IMR-90 (cell line): Measurements from ENCODE around the gene SYT3. TPM values are rescaled to one million over a fixed set of nuclear protein-coding genes. Genes with fewer than 3 reads are reported as not detected.

Experiments
- ATAC-seq: fragments of 200-7000 bp; cut with Tn5 transposase; 2 replicates; pipeline ENCODE4 v1.9.1; 2020; ENCODE audit warnings: low read depth, mild to moderate bottlenecking, moderate library complexity
- BruUV-seq: library from RNA; stranded (reverse); fragments of 400-500 nt; replicated peaks from 2 replicates; lab custom pipeline; 2021; lab: Mats Ljungman, UMichigan
- CTCF ChIA-PET: fragments of 300-600 bp; formaldehyde crosslinking; extraction: SDS; loops from one replicate; lab custom pipeline; 2021; ENCODE audit warnings: antibody characterized with exemption; lab: Yijun Ruan, JAX
- POLR2A ChIA-PET: fragments of 300-600 bp; sonication (Branson Sonifier 250); formaldehyde crosslinking; loops from one replicate; lab custom pipeline; 2022; ENCODE audit warnings: antibody characterized with exemption; ENCODE audit not compliant: unreplicated experiment; lab: Charles Lee
- DNase-seq: peaks from one replicate; pipeline ENCODE4 v3.0.0; 2013
- H2AFZ ChIP-seq: replicated peaks from 2 replicates; pipeline ENCODE3; 2013; ENCODE audit warnings: low read length, mild to moderate bottlenecking; ENCODE audit not compliant: poor library complexity
- H2AK5ac ChIP-seq: 2 replicates; pipeline ENCODE4 v1.6.1; 2013; ENCODE audit warnings: low read depth, low read length, inconsistent platforms
- H2AK9ac ChIP-seq: replicated peaks from 2 replicates; pipeline ENCODE3; 2013; ENCODE audit warnings: mild to moderate bottlenecking, low read depth, low read length, moderate library complexity; ENCODE audit not compliant: poor library complexity
- H2BK120ac ChIP-seq: 2 replicates; pipeline ENCODE4 v1.6.1; 2013; ENCODE audit warnings: low read depth, low read length, inconsistent platforms
- H2BK15ac ChIP-seq: 3 replicates; pipeline ENCODE4 v1.6.1; 2013; ENCODE audit warnings: low read depth, low read length, inconsistent platforms
- H2BK20ac ChIP-seq: 2 replicates; pipeline ENCODE4 v1.6.1; 2013; ENCODE audit warnings: low read depth, mild to moderate bottlenecking, inconsistent platforms, low read length, moderate library complexity
- H2BK5ac ChIP-seq: 2 replicates; pipeline ENCODE4 v1.6.1; 2013; ENCODE audit warnings: mild to moderate bottlenecking, low read depth, low read length, inconsistent platforms; ENCODE audit not compliant: poor library complexity, severe bottlenecking
- H3K14ac ChIP-seq: replicated peaks from 2 replicates; pipeline ENCODE4 v1.6.1; 2013; ENCODE audit warnings: low read depth, low read length, inconsistent platforms
- H3K18ac ChIP-seq: 2 replicates; pipeline ENCODE4 v1.6.1; 2013; ENCODE audit warnings: low read depth, low read length, control low read depth
- H3K23ac ChIP-seq: 2 replicates; pipeline ENCODE4 v1.6.1; 2013; ENCODE audit warnings: low read depth, low read length, inconsistent platforms
- H3K27ac ChIP-seq: 2 replicates; pipeline ENCODE4 v1.5.1; 2013; ENCODE audit warnings: mild to moderate bottlenecking, control low read depth, low read length; ENCODE audit not compliant: insufficient read depth
- H3K27me3 ChIP-seq: 2 replicates; pipeline ENCODE4 v1.6.1; 2013; ENCODE audit warnings: low read length; ENCODE audit not compliant: control insufficient read depth, insufficient read depth
- H3K36me3 ChIP-seq: 2 replicates; pipeline ENCODE4 v1.6.1; 2013; ENCODE audit warnings: low read length, mixed read lengths; ENCODE audit not compliant: control insufficient read depth, insufficient read depth
- H3K4ac ChIP-seq: 2 replicates; pipeline ENCODE4 v1.6.1; 2013; ENCODE audit warnings: low read depth, low read length, inconsistent platforms
- H3K4me1 ChIP-seq: 2 replicates; pipeline ENCODE4 v1.6.1; 2013; ENCODE audit warnings: low read length, mixed read lengths; ENCODE audit not compliant: control insufficient read depth, insufficient read depth
- H3K4me2 ChIP-seq: 2 replicates; pipeline ENCODE4 v1.6.1; 2013; ENCODE audit warnings: low read depth, mild to moderate bottlenecking, control low read depth, low read length, moderate library complexity
- H3K4me3 ChIP-seq: 2 replicates; pipeline ENCODE4 v1.5.1; 2013; ENCODE audit warnings: low read depth, mild to moderate bottlenecking, control low read depth, low read length, moderate library complexity; ENCODE audit not compliant: insufficient read depth
- H3K56ac ChIP-seq: 2 replicates; pipeline ENCODE4 v1.6.1; 2013; ENCODE audit warnings: low read length, inconsistent platforms; ENCODE audit not compliant: insufficient read depth; ENCODE audit errors: extremely low read depth
- H3K79me1 ChIP-seq, 2 experiments: 2 replicates each; pipeline ENCODE4 v1.6.1; 2013; ENCODE audit warnings: low read length in 2 of 2, inconsistent platforms in 1 of 2, low read depth in 1 of 2
- H3K9ac ChIP-seq: 2 replicates; pipeline ENCODE4 v1.6.1; 2013; ENCODE audit warnings: low read depth, low read length, control low read depth
- H3K9me1 ChIP-seq: 2 replicates; pipeline ENCODE4 v1.6.1; 2013; ENCODE audit warnings: low read length, inconsistent platforms; ENCODE audit not compliant: insufficient read depth
- H3K9me3 ChIP-seq: 2 replicates; pipeline ENCODE4 v1.6.1; 2013; ENCODE audit warnings: low read length; ENCODE audit not compliant: control insufficient read depth, insufficient read depth
- H4K20me1 ChIP-seq: 2 replicates; pipeline ENCODE4 v1.6.1; 2013; ENCODE audit warnings: low read length, inconsistent platforms; ENCODE audit not compliant: insufficient read depth
- H4K5ac ChIP-seq: 2 replicates; pipeline ENCODE4 v1.6.1; 2013; ENCODE audit warnings: mild to moderate bottlenecking, low read depth, low read length, control low read depth
- H4K8ac ChIP-seq, 2 experiments: 2 replicates each; pipeline ENCODE4 v1.6.1; 2013; ENCODE audit warnings: low read depth in 2 of 2, low read length in 2 of 2, control low read depth in 1 of 2, inconsistent platforms in 1 of 2
- H4K91ac ChIP-seq: 2 replicates; pipeline ENCODE4 v1.6.1; 2013; ENCODE audit warnings: low read depth, low read length, inconsistent platforms; ENCODE audit not compliant: insufficient read depth
- CHD1 ChIP-seq: IDR thresholded peaks from 2 replicates; pipeline ENCODE4 v1.6.1; 2012; ENCODE audit warnings: low read depth, low read length, improper control_type of control experiment
- FOS ChIP-seq: fragments of 150-350 bp; IDR thresholded peaks from 2 replicates; pipeline ENCODE4 v1.6.1; 2016; ENCODE audit warnings: low read depth, low read length
- MAFK ChIP-seq: IDR thresholded peaks from 2 replicates; pipeline ENCODE4 v1.6.1; 2012; ENCODE audit warnings: low read depth, low read length, improper control_type of control experiment
- MXI1 ChIP-seq: IDR thresholded peaks from 2 replicates; pipeline ENCODE4 v1.6.1; 2012; ENCODE audit warnings: low read depth, mild to moderate bottlenecking, low read length, moderate library complexity, borderline replicate concordance
- POLR2A ChIP-seq: IDR thresholded peaks from 2 replicates; pipeline ENCODE4 v1.6.1; 2012; ENCODE audit warnings: mild to moderate bottlenecking, low read depth, low read length
- WGBS, 2 experiments: methylation state at CpG; one replicate each; pipeline versions ENCODE4 v1.1.5 to v1.1.7; 2013; ENCODE audit warnings: missing lambda C conversion rate in 2 of 2; ENCODE audit not compliant: insufficient read length in 1 of 2; ENCODE audit errors: extremely low coverage in 2 of 2; 5-methylcytosine and 5-hydroxymethylcytosine counted together
- dilution Hi-C: fragments of 300-500 bp; cut with HindIII; formaldehyde crosslinking; loops from one replicate; pipeline ENCODE4 v1.14.3; 2018; ENCODE audit warnings: low sequenced_read_pairs; ENCODE audit not compliant: unreplicated experiment
- in situ Hi-C: fragments of 300-500 bp; cut with MboI; formaldehyde crosslinking; loops from 3 replicates; pipeline ENCODE4 v1.14.3; 2019; ENCODE audit warnings: low sequenced_read_pairs, inconsistent platforms, mixed read lengths
- intact Hi-C: fragments of 100-400 bp; cut with micrococcal nuclease; formaldehyde crosslinking; loops from 2 replicates; pipeline ENCODE4 v1.10.0; 2022
- polyA plus RNA-seq, 3 experiments: library from polyadenylated mRNA; depleted of rRNA; stranded (reverse); fragments of >200 nt; gene quantifications; 2 replicates each; pipeline ENCODE4 v1.2.3, GENCODE V29; 2012; ENCODE audit warnings: low replicate concordance in 1 of 3
- total RNA-seq: library from RNA; depleted of rRNA; stranded (reverse); fragments of >200 nt; gene quantifications from 2 replicates; pipeline ENCODE4 v1.2.3, GENCODE V29; 2012

The SYT3 gene
- total and polyA plus RNA-seq, 2 of the 4 experiments (the other 2 are of a cell fraction): 0.05 TPM; not detected in 1

GRCh38 chr19:50636317-50637085 is 3.2 kb downstream of the SYT3 start:
- H3K18ac ChIP-seq: no peak overlapping the region
- no TSS peak for BruUV-seq
- H3K9me3 ChIP-seq: peaks cover 9% of the 10 kb centered on the region
- H2BK120ac ChIP-seq: no peak overlapping the region
- no peak overlapping the region for H4K8ac ChIP-seq
- H3K56ac ChIP-seq: no peak overlapping the region
- H3K9ac ChIP-seq: no peak overlapping the region
- H3K79me1 ChIP-seq: no peaks in the 10 kb centered on the region
- no peaks in the 10 kb centered on the region for H3K9me1 ChIP-seq
- H2BK15ac ChIP-seq: no peak overlapping the region
- no peak overlapping the region for H2AK9ac ChIP-seq
- ChIA-PET CTCF (no interaction called here), POLR2A (no interaction called here)
- in situ Hi-C loops (no loop called here), dilution Hi-C loops (no loop called here), intact Hi-C loops (no loop called here)
- H2AK5ac ChIP-seq: no peak overlapping the region
- no peak for DNase-seq
- WGBS, 2 experiments: 31% methylated on average over 2 of the region's 5 CpGs; no CpG with 5 or more reads in 1 of the 2 experiments
- ATAC-seq: no peak
- TF ChIP-seq MAFK (no peak), MXI1 (no peak), CHD1 (no peak), FOS (no peak), POLR2A (no peak)
- H4K20me1 ChIP-seq: no peaks in the 10 kb centered on the region
- no peak overlapping the region for H3K23ac ChIP-seq
- no peak overlapping the region for H3K4me3 ChIP-seq
- no peak overlapping the region for H2BK5ac ChIP-seq
- H4K5ac ChIP-seq: no peak overlapping the region
- H3K4me1 ChIP-seq: no peaks in the 10 kb centered on the region
- H3K14ac ChIP-seq: no peak overlapping the region
- no peak overlapping the region for H3K4ac ChIP-seq
- H3K4me2 ChIP-seq: no peak overlapping the region
- no peak overlapping the region for H2AFZ ChIP-seq
- H4K91ac ChIP-seq: no peak overlapping the region
- no peak overlapping the region for H2BK20ac ChIP-seq
- no peak overlapping the region for H3K27ac ChIP-seq
- H3K27me3 ChIP-seq: peaks cover 34% of the 10 kb centered on the region
- H3K36me3 ChIP-seq: no peaks in the 10 kb centered on the region
